Activated naive CD4-positive, alpha-beta T cell treated with anti-CD3 and anti-CD28 coated beads for 36 hours (primary cell): ENCODE data around the gene USF1. TPM values are rescaled to one million over a fixed set of nuclear protein-coding genes. Genes with fewer than 3 reads are reported as not detected.
"Not testable (repeated sequence)": the region's sequence is repeated elsewhere in the genome, so short reads cannot be mapped to it uniquely, and the experiment has no call there.

Experiments used
- CTCF ChIA-PET: fragments of 350-600 bp; sonication (Branson Sonifier 250); formaldehyde crosslinking; loops from one replicate; lab custom pipeline; 2021; ENCODE audit warnings: antibody characterized with exemption; lab: Charles Lee
- DNase-seq: peaks from one replicate; pipeline ENCODE4 v3.0.0-alpha.2; 2020
- H3K27ac Mint-ChIP-seq: one replicate; pipeline ENCODE4 v1.8.0; 2021; ENCODE audit warnings: mild to moderate bottlenecking, mixed read lengths
- H3K27me3 Mint-ChIP-seq: one replicate; pipeline ENCODE4 v1.8.0; 2021; ENCODE audit warnings: low read depth, mixed read lengths
- H3K36me3 Mint-ChIP-seq: one replicate; pipeline ENCODE4 v1.8.0; 2021; ENCODE audit warnings: low read depth, mixed read lengths
- H3K4me1 Mint-ChIP-seq: one replicate; pipeline ENCODE4 v1.8.0; 2021; ENCODE audit warnings: low read depth, mixed read lengths
- H3K4me3 Mint-ChIP-seq: one replicate; pipeline ENCODE4 v1.8.0; 2021; ENCODE audit warnings: mild to moderate bottlenecking, moderate library complexity, mixed read lengths
- H3K9me3 Mint-ChIP-seq: one replicate; pipeline ENCODE4 v1.8.0; 2021; ENCODE audit warnings: mixed read lengths
- intact Hi-C: fragments of 100-400 bp; cut with micrococcal nuclease; formaldehyde crosslinking; loops from one replicate; pipeline ENCODE4 v1.15.1; 2023
- total RNA-seq, 2 experiments: library from RNA; stranded (reverse); gene quantifications; one replicate each; pipeline ENCODE4 v1.2.3, GENCODE V29; 2021

The USF1 gene
- total RNA-seq, 2 experiments from 2014 or later: 43.7 to 44.2 TPM

DNA sequence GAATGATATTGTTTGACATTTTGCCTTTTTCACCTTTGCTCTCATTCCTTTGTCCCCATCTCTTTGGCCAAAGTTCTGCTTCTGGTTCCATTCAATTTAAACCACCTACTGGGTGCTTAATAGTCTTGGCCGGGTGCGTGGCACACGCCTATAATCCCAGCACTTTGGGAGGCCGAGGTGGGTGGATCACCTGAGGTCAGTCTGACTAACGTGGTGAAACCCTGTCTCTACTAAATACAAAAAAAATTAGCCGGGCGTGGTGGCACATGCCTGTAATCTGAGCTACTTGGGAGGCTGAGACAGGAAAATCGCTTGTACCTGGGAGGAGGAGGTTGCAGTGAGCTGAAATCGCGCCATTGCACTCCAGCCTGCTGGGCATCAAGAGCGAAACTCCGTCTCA lies 23.3 kb downstream of the USF1 start:
- not testable (repeated sequence) for H3K36me3 Mint-ChIP-seq, H3K27me3 Mint-ChIP-seq, H3K9me3 Mint-ChIP-seq, H3K27ac Mint-ChIP-seq, DNase-seq
- H3K4me3 Mint-ChIP-seq: peak overlapping the region; percentile 14
- intact Hi-C loops: loop anchor here (1.0 kb wide), 1 partner anchor 10 kb away; no protein-coding TSS in a partner anchor
- H3K4me1 Mint-ChIP-seq: peaks cover 37% of the 10 kb centered on the region
- CTCF ChIA-PET: interaction anchor here (1.0 to 2.8 kb wide), 4 partner anchors 8 to 66 kb away, joined by 3 to 11 read pairs (median 5); no protein-coding TSS in a partner anchor

DNA sequence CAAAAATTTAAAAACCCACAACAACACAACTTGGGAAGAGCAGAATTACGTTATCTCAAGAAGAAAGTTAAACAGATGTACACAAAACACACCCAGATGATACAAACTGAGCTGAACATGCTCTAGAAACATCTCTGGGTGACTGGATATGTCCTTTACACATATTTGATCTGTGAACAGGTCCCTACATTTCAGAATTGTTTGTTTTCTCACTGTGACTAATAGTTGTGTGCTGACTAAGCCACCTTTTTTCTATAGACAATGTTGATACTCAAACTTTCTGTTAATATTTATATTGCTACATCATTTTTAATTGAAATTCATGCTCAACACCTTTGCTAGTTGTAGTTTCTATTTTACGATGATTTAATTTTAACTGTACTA lies 23.8 kb downstream of the USF1 start:
- Mint-ChIP-seq H3K27ac (peak overlapping the region; percentile 76), H3K4me1 (peaks cover 34% of the 10 kb centered on the region), H3K27me3 (no peaks in the 10 kb centered on the region), H3K9me3 (peaks cover 2% of the 10 kb centered on the region), H3K4me3 (peak overlapping the region; percentile 92), H3K36me3 (peaks cover 3% of the 10 kb centered on the region)
- CTCF ChIA-PET: interaction anchor here (1.0 to 2.8 kb wide), 6 partner anchors 9 to 66 kb away, joined by 3 to 11 read pairs (median 5); partner anchors contain the start of gene TSTD1
- no peak for DNase-seq
- intact Hi-C loops: loop anchor here (1.0 to 2.0 kb wide), 4 partner anchors 9 to 47 kb away; partner anchors contain the start of genes ARHGAP30 and TSTD1

DNA sequence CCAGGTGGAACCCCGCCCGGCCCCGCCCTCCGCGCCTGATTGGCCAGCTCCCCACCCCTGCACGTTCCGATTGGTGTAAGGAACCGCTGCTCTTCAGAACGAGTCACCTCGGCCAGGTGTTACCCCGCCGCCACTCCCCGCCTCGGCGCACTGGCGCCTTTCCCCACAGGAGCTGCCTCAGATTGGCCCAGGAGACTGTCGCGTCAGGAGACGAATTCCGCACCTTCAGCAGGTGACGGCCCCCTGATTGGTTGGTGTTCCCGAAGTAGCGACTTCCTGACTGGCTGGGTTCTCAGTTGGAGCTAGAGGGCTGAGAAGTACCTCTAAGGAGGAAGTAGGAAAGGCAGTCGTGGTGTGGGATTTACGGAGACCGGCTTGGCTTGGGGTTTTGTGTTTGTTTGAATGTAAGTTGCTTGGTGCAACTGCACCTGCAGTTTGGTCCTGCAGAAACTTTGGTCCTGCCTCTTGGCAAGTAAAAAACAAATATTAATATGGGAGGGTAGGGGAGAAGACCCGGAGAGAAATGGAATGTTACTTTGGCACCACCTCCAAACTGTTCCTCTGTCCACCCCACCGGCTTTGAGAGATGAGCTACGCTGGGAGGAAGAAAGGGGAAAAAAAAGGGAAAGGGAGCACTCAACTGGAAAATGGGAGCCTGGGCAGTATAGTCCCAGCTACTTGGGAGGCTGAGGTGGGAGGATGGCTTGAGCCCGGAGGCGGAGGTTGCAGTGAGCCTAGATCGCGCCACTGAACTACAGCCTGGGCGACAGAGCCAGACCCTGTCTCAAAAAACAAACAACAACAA lies 24.4 kb downstream of the USF1 start:
- peak; percentile 94 for DNase-seq
- no peaks in the 10 kb centered on the region for H3K9me3 Mint-ChIP-seq
- H3K27ac Mint-ChIP-seq: peak overlapping the region; percentile 76
- intact Hi-C loops: loop anchor here (1.0 to 2.0 kb wide), 3 partner anchors 8 to 48 kb away; partner anchors contain the start of genes ARHGAP30 and TSTD1
- CTCF ChIA-PET: interaction anchor here (0.6 to 2.8 kb wide), 10 partner anchors 9 to 270 kb away, joined by 3 to 14 read pairs (median 5); partner anchors contain the start of gene TSTD1
- peaks cover 35% of the 10 kb centered on the region for H3K4me1 Mint-ChIP-seq
- H3K36me3 Mint-ChIP-seq: no peaks in the 10 kb centered on the region
- peak overlapping the region; percentile 92 for H3K4me3 Mint-ChIP-seq
- no peaks in the 10 kb centered on the region for H3K27me3 Mint-ChIP-seq

DNA sequence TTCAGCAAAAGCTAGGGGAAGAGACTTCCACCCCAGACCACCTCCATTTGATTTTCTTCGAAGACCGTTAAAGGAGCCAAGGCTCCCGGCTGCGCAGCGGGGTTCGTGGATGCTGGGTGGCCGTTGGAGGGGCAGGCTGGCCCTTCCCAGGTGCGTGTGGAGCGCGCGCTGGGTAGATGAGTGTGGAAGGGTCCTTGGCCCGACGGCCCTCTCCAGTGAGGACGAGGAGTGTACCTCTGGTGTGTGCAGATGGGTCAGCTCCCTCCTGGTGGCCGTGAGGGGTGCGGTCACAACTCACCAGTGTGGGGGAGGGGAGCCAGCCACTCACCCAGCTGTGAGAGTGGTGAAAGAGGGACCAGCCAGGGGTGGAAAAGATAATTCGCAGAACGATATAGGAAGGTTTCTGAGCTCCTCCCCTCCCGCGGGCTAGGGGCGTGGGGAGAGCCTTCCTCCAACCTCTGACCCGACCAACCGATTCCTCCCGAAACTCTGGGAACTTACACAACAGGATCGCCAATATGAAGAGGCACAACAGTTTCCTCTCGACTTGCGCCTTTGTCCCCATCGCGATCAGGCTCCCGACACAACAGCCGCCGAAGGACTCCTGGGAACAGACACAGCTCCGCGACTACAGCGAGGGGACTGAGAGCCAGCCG lies 25.1 kb downstream of the USF1 start, which contains the start of gene F11R:
Gene F11R (minus strand): TSS at position 644 of the 656 bp plus-strand sequence. CDS start 79 bp downstream, at position 565.
- Mint-ChIP-seq H3K27ac (peak within 1 kb of the TSS; percentile 76), H3K4me3 (peak within 1 kb of the TSS; percentile 92), H3K4me1 (peaks cover 35% of the 10 kb centered on the region), H3K27me3 (no peaks in the 10 kb centered on the region), H3K9me3 (no peaks in the 10 kb centered on the region), H3K36me3 (no peaks in the 10 kb centered on the region)
- DNase-seq: no peak
- CTCF ChIA-PET: interaction anchor here (0.6 to 2.8 kb wide), 10 partner anchors 10 to 96 kb away, joined by 3 to 14 read pairs (median 5); partner anchors contain the start of gene TSTD1
- intact Hi-C loops: loop anchor here (1.0 to 2.0 kb wide), 3 partner anchors 7 to 49 kb away; partner anchors contain the start of genes ARHGAP30 and TSTD1

DNA sequence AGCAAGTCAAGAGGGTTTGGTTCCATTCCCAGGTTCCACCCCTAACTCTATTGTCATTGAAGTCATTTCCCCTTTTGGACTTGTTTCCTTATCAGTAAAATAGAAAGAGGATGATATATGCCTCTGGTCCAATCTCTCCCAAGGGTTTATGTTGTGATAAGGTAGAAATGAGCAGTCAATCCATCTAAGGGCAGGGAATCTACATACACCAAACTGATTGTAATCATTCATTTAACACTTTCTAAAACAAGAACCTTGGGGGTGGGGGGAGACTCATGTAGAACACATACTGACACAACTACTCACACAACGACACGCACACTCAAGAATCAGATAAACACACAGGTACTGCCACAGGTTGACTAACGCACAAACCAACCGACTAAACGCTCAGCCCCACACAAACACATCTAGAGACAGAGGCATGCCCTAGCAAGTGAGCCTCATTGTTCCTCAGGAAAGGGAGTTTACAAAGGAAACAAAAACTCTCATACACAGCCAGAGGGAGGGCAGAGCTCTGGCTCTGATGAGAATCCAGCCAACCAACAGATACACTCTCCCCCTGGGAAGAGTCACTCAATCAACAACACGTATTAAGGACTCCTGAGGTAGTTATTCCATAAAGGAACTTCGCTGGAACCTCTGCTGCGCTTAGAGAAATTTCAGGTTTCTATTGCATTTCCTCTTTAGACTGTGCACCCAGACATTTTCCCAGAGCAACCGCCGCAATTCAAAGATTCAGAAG lies 25.9 kb downstream of the USF1 start:
- DNase-seq: peak; percentile 32
- CTCF ChIA-PET: interaction anchor here (0.6 to 2.8 kb wide), 8 partner anchors 9 to 96 kb away, joined by 3 to 14 read pairs (median 6); partner anchors contain the start of gene TSTD1
- no peaks in the 10 kb centered on the region for H3K36me3 Mint-ChIP-seq
- peaks cover 35% of the 10 kb centered on the region for H3K4me1 Mint-ChIP-seq
- H3K9me3 Mint-ChIP-seq: no peaks in the 10 kb centered on the region
- no peaks in the 10 kb centered on the region for H3K27me3 Mint-ChIP-seq
- H3K27ac Mint-ChIP-seq: peak overlapping the region; percentile 1
- peak overlapping the region; percentile 92 for H3K4me3 Mint-ChIP-seq
- intact Hi-C loops: loop anchor here (2.0 kb wide), 1 partner anchor 19 kb away; the partner anchor contains the start of gene TSTD1

DNA sequence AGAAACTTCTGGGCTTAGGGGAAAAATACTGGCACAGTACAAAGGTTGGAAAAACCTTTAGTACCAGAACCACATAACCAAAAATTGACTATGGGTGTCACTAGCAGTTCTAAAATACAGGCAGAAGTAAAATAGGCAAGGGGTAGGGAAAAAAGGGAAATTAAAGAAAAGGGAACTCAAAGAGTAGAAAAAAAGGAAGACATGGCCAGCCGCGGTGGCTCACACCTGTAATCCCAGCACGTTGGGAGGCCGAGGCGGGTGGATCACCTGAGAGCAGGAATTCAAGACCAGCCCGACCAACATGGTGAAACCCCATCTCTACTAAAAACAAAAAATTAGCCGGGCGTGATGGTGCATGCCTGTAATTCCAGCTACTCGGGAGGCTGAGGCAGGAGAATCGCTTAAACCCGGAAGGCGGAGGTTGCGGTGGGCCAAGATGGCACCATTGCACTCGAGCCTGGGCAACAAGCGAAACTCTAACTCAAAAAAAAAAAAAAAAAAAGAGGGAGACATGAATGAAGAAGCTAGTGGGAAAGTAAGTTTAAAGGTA lies 26.6 kb downstream of the USF1 start:
- H3K27ac Mint-ChIP-seq, H3K36me3 Mint-ChIP-seq, DNase-seq, CTCF ChIA-PET, intact Hi-C loops, H3K27me3 Mint-ChIP-seq, H3K9me3 Mint-ChIP-seq: not testable (repeated sequence)
- peaks cover 37% of the 10 kb centered on the region for H3K4me1 Mint-ChIP-seq
- H3K4me3 Mint-ChIP-seq: peak overlapping the region; percentile 10

DNA sequence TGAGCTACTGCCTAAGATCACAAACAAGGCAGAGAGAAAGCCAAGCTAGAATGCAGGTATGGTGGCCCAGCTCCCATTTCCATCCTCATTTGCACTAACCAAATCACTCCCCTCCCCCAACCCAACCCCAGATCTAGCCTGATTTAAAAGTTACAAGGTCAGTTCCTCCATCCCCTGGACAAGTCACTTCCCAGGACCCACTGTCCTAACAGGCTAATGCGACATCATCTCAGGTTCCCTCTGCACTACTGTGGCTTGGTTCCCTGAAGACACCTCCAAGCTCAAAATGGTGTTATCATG lies 27.2 kb downstream of the USF1 start:
- no peak for DNase-seq
- peaks cover 43% of the 10 kb centered on the region for H3K4me1 Mint-ChIP-seq
- no peak overlapping the region for H3K4me3 Mint-ChIP-seq
- H3K36me3 Mint-ChIP-seq: no peaks in the 10 kb centered on the region
- no peaks in the 10 kb centered on the region for H3K27me3 Mint-ChIP-seq
- intact Hi-C loops: no loop called here
- H3K27ac Mint-ChIP-seq: no peak overlapping the region
- no peaks in the 10 kb centered on the region for H3K9me3 Mint-ChIP-seq
- CTCF ChIA-PET: interaction anchor here (0.6 to 1.1 kb wide), 2 partner anchors 21 to 25 kb away, joined by 3 to 4 read pairs; no protein-coding TSS in a partner anchor

DNA sequence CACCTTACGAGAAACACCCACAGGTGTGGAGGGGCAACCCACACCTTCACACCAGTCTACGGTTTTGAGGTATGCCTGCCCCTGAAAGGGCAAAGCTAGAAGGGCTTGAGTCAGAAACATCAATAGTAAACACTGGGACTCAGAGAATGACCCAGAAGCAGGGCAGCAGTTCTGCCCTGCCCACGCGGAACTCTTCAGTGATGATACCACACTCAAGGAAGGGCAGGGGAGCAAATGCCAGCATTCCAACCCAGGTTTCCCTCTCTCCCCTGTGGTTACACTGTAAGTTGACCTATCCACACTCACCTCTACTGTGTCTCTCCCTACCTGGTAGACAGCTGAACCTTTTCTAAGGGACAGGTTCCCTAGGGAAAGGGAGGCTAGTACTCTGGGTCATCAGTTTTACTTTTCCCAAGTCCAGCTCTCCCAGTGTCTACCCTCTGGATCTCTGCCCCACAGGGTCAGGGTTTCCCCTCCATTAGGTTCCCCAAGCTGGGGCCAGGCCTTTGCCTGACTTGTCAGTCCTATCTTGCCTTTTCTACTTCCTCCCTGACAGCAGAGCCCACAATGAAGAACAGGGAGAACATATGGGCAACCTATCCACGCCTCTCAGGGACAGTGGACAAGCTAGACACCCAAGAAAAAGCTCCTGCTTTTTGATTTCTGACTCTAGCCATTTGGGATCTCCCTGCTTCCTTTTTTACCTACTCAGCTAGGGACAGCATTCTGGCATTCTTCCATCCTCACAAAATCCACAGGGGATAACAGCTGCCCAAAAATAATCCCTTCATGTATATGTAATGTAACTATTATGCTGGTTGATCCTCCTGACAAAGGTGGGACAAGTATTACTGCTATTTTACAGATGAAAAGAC lies 27.8 kb downstream of the USF1 start:
- DNase-seq: no peak
- peak overlapping the region; percentile 64 for H3K27ac Mint-ChIP-seq
- peaks cover 49% of the 10 kb centered on the region for H3K4me1 Mint-ChIP-seq
- no peaks in the 10 kb centered on the region for H3K27me3 Mint-ChIP-seq
- no peaks in the 10 kb centered on the region for H3K36me3 Mint-ChIP-seq
- H3K9me3 Mint-ChIP-seq: no peaks in the 10 kb centered on the region
- intact Hi-C loops: no loop called here
- CTCF ChIA-PET: interaction anchor here (0.6 to 1.1 kb wide), 2 partner anchors 21 to 24 kb away, joined by 3 to 4 read pairs; no protein-coding TSS in a partner anchor
- no peak overlapping the region for H3K4me3 Mint-ChIP-seq

DNA sequence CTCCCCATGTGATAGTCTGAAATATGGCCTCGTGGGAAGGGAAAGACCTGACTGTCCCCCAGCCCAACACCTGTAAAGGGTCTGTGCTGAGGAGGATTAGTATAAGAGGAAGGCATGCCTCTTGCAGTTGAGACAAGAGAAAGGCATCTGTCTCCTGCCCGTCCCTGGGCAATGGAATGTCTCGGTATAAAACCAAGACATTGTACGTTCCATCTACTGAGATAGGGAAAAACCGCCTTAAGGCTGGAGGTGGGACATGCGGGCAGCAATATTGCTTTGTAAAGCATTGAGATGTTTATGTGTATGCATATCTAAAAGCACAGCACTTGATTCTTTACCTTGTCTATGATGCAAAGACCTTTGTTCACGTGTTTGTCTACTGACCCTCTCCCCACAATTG lies 28.6 kb downstream of the USF1 start:
- DNase-seq, H3K36me3 Mint-ChIP-seq, H3K9me3 Mint-ChIP-seq, H3K27me3 Mint-ChIP-seq, H3K27ac Mint-ChIP-seq, CTCF ChIA-PET, H3K4me3 Mint-ChIP-seq, intact Hi-C loops: not testable (repeated sequence)
- peaks cover 46% of the 10 kb centered on the region for H3K4me1 Mint-ChIP-seq

DNA sequence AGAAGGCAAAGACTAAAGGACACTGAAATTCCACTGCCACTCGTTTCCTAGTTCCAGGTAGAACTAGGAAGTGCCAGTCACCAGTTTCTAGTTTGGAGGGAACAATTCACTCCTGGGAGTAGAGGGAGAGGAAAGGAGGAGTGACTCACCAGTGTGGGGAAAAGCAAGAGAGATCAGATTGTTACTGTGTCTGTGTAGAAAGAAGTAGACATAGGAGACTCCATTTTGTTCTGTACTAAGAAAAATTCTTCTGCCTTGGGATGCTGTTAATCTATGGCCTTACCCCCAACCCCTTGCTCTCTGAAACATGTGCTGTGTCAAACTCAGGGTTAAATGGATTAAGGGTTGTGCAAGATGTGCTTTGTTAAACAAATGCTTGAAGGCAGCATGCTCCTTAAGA lies 29.1 kb downstream of the USF1 start:
- H3K36me3 Mint-ChIP-seq, DNase-seq, H3K27ac Mint-ChIP-seq, H3K4me3 Mint-ChIP-seq, H3K9me3 Mint-ChIP-seq, intact Hi-C loops, CTCF ChIA-PET, H3K27me3 Mint-ChIP-seq: not testable (repeated sequence)
- H3K4me1 Mint-ChIP-seq: peaks cover 43% of the 10 kb centered on the region
